GM12892 (cell line): ENCODE results near the gene PRR33.

ENCODE experiments used
- POLR2A ChIP-seq: IDR thresholded peaks from 2 replicates; pipeline ENCODE4 v1.6.1; 2011; ENCODE audit warnings: low read depth, low read length, control low read depth
- POLR2AphosphoS5 ChIP-seq: IDR thresholded peaks from 2 replicates; pipeline ENCODE4 v1.6.1; 2011; ENCODE audit warnings: low read depth, low read length, control low read depth
- TAF1 ChIP-seq: IDR thresholded peaks from 2 replicates; pipeline ENCODE4 v1.6.1; 2011; ENCODE audit warnings: low read depth, mild to moderate bottlenecking, control low read depth, low read length, borderline replicate concordance

GRCh38 chr11:1882265-1883238 lies 9.1 kb downstream of the PRR33 start:
- TF ChIP-seq POLR2A = 0 out of 2 replicates have a peak, but pooled peaks have one; percentile 8
- TF ChIP-seq POLR2AphosphoS5 = no peak
- TF ChIP-seq TAF1 = no peak
